Measurements from ENCODE around the gene GATAD2A.
"Not testable (repeated sequence)": the region's sequence is repeated elsewhere in the genome, so short reads cannot be mapped to it uniquely, and the experiment has no call there.

The GATAD2A gene, protein sequence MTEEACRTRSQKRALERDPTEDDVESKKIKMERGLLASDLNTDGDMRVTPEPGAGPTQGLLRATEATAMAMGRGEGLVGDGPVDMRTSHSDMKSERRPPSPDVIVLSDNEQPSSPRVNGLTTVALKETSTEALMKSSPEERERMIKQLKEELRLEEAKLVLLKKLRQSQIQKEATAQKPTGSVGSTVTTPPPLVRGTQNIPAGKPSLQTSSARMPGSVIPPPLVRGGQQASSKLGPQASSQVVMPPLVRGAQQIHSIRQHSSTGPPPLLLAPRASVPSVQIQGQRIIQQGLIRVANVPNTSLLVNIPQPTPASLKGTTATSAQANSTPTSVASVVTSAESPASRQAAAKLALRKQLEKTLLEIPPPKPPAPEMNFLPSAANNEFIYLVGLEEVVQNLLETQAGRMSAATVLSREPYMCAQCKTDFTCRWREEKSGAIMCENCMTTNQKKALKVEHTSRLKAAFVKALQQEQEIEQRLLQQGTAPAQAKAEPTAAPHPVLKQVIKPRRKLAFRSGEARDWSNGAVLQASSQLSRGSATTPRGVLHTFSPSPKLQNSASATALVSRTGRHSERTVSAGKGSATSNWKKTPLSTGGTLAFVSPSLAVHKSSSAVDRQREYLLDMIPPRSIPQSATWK

GRCh38 chr19:19404879-19405860 is at the start of gene GATAD2A:
Gene GATAD2A, plus strand, starts transcription at chr19:19405675. Its CDS starts 59,671 bp downstream, at chr19:19465346.
- peak; percentile 90 for DNase-seq

- DNase-seq: no peak
These were observed 49.0 kb upstream of the GATAD2A start for GRCh38 chr19:19356500-19356899.

- no peak for DNase-seq
These were observed 48.4 kb upstream of the GATAD2A start for GRCh38 chr19:19356901-19357566.

GRCh38 chr19:19361075-19361594 is 44.3 kb upstream of the GATAD2A start:
- peak; percentile 73 for DNase-seq

- no peak for DNase-seq
These were observed 43.4 kb upstream of the GATAD2A start for GRCh38 chr19:19362075-19362474.

GRCh38 chr19:19366434-19367396 is 38.8 kb upstream of the GATAD2A start:
- peak; percentile 79 for DNase-seq

GRCh38 chr19:19368087-19368486 is 37.4 kb upstream of the GATAD2A start:
- no peak for DNase-seq

DNA sequence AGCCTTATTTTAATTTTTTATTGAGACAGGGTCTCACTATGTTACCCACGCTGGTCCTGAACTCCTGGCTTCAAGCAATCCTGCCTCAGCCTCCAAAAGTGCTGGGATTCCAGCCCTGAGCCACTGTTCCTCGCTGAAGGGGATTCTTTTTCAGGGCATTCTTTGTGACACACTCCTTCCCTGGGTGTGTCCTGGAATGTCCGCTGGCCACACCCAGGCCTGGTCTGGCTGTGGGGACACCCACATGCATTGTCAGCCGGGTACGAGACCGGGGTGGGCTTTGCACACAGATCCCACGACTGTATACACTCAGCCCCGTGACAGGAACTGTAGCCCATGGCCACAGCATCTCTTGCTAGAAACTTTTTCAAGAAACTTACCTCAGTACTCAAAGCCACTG is 34.4 kb upstream of the GATAD2A start:
- DNase-seq: no peak

- DNase-seq: peak; percentile 50
These were observed 32.6 kb upstream of the GATAD2A start for GRCh38 chr19:19372656-19373416.

DNA sequence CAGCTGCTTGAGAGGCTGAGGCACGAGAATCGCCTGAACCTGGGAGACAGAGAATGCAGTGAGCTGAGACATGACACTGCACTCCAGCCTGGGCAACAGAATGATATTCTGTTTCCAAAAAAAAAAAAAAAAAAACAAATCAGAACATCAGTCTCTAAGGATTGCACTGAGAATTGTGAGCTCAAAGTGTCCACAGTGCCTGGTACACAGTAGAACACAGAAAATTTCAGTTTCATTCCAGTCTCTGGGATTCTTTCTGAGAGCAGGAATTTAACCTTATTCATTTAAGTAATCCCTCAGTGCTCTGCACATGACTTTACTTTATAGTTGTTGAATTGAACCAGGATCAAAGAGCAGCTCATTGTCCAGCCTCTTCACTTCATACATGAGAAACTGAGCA is 25.9 kb upstream of the GATAD2A start:
- no peak for DNase-seq

GRCh38 chr19:19380316-19380715 is 25.2 kb upstream of the GATAD2A start:
- not testable (repeated sequence) for DNase-seq

DNA sequence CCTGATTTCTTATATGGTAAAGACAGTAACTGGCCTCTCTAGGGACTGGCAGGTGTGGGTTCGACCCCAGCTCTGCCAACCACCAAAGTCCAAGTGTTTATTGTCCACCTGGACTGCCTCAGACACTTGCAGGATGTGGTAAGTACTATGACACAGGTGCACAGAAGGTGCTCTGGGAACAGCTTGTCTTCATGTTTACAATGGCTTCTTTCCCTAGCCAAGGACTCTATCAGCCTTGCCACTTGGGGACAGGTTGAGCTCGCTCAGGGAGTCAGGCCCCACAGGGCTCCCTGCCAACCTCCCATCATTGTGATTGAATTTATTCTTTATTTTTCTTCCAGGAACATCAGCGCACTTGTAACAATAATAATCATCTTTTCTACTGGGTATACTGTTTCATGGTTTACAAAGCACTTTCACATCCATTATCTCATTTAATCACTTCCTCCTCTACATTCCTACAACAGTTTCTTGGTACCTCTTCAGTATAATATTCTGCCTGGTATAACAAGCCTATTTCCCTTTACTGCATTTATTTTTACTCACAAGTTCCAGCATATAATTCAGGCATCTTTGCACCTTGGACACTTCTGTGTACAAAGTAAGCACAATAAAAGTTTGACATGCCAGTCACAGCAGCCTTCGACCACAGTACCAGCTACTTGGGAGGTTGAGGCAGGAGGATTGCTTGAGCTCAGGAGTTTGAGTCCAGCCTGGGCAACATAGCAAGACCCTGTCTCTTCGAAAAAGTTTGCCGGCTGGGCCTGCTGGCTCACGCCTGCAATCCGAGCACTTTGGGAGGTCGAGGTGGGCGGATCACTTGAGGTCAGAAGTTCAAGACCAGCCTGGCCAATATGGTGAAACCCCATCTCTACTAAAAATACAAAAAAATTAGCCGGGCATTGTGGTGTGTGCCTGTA is 24.2 kb upstream of the GATAD2A start:
- no peak for DNase-seq

DNA sequence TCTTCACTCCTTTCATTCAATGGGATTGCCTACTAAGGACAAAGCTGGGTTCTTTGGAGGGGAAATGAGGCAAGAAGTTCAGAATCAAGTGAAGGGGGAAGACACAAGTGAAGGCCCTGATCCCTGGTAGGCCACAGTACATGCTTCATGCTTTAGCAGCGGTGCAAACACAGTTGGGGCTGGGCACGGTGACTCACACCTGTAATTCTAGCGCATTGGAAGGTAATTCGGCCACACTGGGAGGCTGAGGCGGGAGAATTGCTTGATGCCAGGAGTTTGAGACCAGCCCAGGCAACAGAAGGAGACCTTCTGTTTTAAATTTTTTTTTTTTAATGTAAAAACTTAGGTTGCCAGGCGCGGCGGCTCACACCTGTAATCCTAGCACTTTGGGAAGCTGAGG is 23.4 kb upstream of the GATAD2A start:
- DNase-seq: no peak

- DNase-seq: no peak
These were observed 21.0 kb upstream of the GATAD2A start for GRCh38 chr19:19384486-19384885.

DNA sequence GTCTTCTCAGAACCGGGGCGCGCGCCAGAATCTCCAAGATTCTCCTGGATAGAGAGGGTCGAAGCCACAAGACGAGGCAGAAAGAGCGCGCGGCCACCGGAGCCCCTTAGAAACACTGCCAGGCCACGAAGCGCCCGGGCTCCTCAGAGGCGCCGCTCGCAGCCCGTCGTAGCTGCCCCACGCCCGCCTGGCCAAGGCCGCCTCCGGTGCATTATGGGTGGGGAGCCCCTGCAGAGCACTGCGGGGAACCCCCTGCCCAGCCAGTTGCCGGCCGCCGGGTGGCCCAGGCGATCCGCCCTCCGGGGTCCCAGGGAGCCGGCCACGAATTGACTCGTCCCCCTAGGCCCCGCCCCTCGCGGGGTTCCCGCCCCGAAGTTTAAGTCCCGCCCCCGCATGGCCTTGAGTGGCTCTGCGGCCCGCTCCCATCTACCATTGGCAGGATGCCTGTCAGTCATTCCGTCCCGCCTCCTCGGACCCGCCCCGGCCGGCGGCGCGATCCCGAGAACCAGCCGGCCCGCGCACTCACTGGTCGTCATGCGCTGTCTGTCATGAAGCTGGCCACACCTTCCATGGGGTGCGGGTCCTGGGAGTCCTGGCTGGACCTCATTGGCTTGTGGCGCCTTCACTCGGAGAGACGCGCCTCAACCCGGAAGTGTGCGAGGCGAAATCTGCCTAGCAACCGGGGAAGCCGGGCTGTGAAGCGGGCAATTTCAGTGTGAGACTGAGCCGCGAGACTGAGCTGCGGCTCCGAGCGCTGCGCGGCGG is 20.2 kb upstream of the GATAD2A start:
- DNase-seq: peak; percentile 99

DNA sequence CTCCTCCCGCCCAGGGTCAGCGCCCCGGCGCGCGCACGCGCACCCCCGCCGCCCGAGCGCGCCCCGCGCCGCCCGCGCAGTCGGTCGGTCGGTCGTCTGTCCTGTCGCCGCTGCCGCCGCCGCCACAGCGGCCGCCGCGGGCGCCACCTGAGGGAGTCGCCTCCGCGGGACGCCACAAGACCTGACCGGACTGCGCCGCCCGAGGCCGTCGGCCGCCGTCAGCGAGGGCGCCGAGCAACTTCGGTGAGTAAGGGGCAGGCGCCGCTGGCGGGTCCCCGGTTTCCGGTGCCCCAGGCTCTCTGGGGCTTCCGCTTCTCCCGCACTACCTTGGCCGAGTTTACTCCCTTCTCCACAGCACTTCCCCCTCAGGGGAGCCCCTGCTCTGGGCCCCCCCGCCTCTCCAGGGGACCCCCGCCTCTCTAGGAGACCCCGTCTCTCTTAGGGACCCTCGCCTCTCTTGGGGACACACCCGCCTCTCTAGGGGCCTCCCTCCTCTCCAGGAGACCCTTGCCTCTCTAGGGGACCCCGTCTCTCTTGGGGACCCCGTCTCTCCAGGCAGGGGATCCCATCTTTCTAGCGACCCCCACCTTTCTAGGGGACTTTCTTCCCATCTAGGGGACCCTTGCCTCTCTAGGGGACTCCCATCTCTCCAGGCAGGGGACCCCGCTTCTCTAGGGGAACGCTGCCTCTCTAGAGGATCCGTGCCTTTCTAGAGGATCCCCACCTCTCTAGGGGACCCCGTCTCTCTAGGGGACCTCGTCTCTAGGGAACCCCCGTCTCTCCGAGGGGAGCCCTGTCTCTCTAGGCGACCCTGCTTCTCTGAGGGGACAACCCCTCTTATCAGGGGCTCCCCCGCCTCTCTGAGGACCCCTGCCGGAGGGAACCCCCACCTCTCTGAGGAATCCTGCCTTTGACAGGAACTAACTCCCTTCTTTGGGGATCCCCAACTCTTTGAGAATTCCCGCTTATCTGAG is 19.3 kb upstream of the GATAD2A start:
- DNase-seq: peak; percentile 72

GRCh38 chr19:19387108-19387507 is 18.4 kb upstream of the GATAD2A start:
- DNase-seq: no peak

Measured in CD4-positive, alpha-beta T cell treated with Interleukin-6 for 4 hours (primary cell).